ENCODE measurements around the gene CES2.

DNA sequence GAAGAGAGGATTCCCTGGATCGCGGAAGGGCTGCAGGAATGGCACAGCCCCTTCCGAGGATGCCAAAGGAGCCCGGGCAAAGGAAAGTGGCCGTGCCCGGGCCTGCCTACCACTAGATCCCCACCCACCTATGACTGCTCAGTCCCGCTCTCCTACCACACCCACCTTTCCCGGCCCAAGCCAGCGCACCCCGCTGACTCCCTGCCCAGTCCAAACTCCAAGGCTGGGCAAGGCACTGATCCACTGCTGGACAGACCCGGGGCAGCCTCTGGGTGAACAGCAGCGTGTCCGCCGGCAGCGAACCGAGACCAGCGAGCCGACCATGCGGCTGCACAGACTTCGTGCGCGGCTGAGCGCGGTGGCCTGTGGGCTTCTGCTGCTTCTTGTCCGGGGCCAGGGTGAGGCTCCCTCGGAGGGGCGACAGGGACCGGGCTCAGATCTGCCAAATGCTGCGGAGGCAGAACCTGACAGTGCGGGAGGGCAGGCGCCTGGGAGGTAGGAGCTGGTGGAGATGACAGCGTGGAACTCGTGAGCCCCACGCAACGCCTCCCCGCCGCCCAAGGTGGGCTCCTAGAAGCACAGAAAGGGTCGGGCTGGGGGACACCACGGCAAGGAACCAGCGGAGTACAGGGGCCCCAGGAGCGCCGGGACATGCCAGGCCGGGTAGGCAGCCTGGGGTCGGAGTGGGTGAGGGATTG, at the start of gene CES2:
- TF ChIP-seq, protein P1, sequence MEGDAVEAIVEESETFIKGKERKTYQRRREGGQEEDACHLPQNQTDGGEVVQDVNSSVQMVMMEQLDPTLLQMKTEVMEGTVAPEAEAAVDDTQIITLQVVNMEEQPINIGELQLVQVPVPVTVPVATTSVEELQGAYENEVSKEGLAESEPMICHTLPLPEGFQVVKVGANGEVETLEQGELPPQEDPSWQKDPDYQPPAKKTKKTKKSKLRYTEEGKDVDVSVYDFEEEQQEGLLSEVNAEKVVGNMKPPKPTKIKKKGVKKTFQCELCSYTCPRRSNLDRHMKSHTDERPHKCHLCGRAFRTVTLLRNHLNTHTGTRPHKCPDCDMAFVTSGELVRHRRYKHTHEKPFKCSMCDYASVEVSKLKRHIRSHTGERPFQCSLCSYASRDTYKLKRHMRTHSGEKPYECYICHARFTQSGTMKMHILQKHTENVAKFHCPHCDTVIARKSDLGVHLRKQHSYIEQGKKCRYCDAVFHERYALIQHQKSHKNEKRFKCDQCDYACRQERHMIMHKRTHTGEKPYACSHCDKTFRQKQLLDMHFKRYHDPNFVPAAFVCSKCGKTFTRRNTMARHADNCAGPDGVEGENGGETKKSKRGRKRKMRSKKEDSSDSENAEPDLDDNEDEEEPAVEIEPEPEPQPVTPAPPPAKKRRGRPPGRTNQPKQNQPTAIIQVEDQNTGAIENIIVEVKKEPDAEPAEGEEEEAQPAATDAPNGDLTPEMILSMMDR (IDR thresholded peaks at IDR 0.05) = no peak
- TF ChIP-seq FOXM1 (IDR thresholded peaks at IDR 0.05; ENCODE audit: low read depth) (no peak), POLR2AphosphoS5 (IDR thresholded peaks at IDR 0.05; ENCODE audit: low read depth, low read length) (no peak), TEAD4 (IDR thresholded peaks at IDR 0.05; ENCODE audit: borderline replicate concordance, insufficient read depth) (no peak), MEF2A (IDR thresholded peaks at IDR 0.05; ENCODE audit: borderline replicate concordance, low read depth) (no peak), EP300 (IDR thresholded peaks at IDR 0.05; ENCODE audit: borderline replicate concordance in 1 of 2, low read depth in 1 of 2, low read length in 1 of 2) (no peak), EZH2phosphoT487 (IDR thresholded peaks at IDR 0.05; ENCODE audit: borderline replicate concordance, low read depth) (no peak), SMC3 (IDR thresholded peaks at IDR 0.05; ENCODE audit: low read depth, low read length) (no peak), TAF1 (IDR thresholded peaks at IDR 0.05; ENCODE audit: borderline replicate concordance, low read depth, low read length) (no peak)
- TF ChIP-seq, protein P2, sequence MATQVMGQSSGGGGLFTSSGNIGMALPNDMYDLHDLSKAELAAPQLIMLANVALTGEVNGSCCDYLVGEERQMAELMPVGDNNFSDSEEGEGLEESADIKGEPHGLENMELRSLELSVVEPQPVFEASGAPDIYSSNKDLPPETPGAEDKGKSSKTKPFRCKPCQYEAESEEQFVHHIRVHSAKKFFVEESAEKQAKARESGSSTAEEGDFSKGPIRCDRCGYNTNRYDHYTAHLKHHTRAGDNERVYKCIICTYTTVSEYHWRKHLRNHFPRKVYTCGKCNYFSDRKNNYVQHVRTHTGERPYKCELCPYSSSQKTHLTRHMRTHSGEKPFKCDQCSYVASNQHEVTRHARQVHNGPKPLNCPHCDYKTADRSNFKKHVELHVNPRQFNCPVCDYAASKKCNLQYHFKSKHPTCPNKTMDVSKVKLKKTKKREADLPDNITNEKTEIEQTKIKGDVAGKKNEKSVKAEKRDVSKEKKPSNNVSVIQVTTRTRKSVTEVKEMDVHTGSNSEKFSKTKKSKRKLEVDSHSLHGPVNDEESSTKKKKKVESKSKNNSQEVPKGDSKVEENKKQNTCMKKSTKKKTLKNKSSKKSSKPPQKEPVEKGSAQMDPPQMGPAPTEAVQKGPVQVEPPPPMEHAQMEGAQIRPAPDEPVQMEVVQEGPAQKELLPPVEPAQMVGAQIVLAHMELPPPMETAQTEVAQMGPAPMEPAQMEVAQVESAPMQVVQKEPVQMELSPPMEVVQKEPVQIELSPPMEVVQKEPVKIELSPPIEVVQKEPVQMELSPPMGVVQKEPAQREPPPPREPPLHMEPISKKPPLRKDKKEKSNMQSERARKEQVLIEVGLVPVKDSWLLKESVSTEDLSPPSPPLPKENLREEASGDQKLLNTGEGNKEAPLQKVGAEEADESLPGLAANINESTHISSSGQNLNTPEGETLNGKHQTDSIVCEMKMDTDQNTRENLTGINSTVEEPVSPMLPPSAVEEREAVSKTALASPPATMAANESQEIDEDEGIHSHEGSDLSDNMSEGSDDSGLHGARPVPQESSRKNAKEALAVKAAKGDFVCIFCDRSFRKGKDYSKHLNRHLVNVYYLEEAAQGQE (IDR thresholded peaks at IDR 0.05; ENCODE audit: low read depth, low read length) = no peak
- TF ChIP-seq, protein P3, sequence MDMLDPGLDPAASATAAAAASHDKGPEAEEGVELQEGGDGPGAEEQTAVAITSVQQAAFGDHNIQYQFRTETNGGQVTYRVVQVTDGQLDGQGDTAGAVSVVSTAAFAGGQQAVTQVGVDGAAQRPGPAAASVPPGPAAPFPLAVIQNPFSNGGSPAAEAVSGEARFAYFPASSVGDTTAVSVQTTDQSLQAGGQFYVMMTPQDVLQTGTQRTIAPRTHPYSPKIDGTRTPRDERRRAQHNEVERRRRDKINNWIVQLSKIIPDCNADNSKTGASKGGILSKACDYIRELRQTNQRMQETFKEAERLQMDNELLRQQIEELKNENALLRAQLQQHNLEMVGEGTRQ (IDR thresholded peaks at IDR 0.05; ENCODE audit: borderline replicate concordance, low read depth, low read length) = no peak
- TF ChIP-seq, protein P4, sequence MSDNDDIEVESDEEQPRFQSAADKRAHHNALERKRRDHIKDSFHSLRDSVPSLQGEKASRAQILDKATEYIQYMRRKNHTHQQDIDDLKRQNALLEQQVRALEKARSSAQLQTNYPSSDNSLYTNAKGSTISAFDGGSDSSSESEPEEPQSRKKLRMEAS (IDR thresholded peaks at IDR 0.05; ENCODE audit: low read depth) = no peak

All from SK-N-SH (cell line).